HL-60 (cell line): ENCODE data around the gene LRRC4C.

Experiments
- DNase-seq, 2 experiments: peaks; one replicate each; pipeline ENCODE4 v3.0.0-alpha.2; 2010 to 2020; ENCODE audit warnings: low read depth in 1 of 2, low spot score in 1 of 2
- H3K27ac ChIP-seq: fragments of 250-450 bp; sonication (Bioruptor Pico); replicated peaks from 2 replicates; pipeline ENCODE4 v1.5.1; 2020; ENCODE audit warnings: mild to moderate bottlenecking, moderate library complexity
- H3K27me3 ChIP-seq: fragments of 250-450 bp; sonication (Bioruptor Pico); 2 replicates; pipeline ENCODE4 v1.5.1; 2021; ENCODE audit warnings: mild to moderate bottlenecking, moderate library complexity; ENCODE audit not compliant: insufficient read depth, poor library complexity, severe bottlenecking
- H3K4me3 ChIP-seq: replicated peaks from 2 replicates; pipeline ENCODE4 v1.5.1; 2011; ENCODE audit warnings: mild to moderate bottlenecking, control low read depth, low read length; ENCODE audit not compliant: insufficient read depth
- CTCF ChIP-seq: IDR thresholded peaks from one replicate; pipeline ENCODE4 v1.5.1; 2011; ENCODE audit warnings: low read length, control low read depth, inconsistent platforms; ENCODE audit not compliant: insufficient read depth
- GABPA ChIP-seq: IDR thresholded peaks from 2 replicates; pipeline ENCODE4 v1.6.1; 2012; ENCODE audit warnings: low read depth
- POLR2AphosphoS5 ChIP-seq: IDR thresholded peaks from 2 replicates; pipeline ENCODE4 v1.6.1; 2012; ENCODE audit warnings: low read depth
- REST ChIP-seq: IDR thresholded peaks from 2 replicates; pipeline ENCODE4 v1.6.1; 2012; ENCODE audit warnings: low read depth; ENCODE audit not compliant: insufficient replicate concordance
- SPI1 ChIP-seq: IDR thresholded peaks from 2 replicates; pipeline ENCODE4 v1.6.1; 2012; ENCODE audit warnings: low read depth, mild to moderate bottlenecking, borderline replicate concordance

The LRRC4C gene

GRCh38 chr11:40099426-40100161 lies 1359.9 kb downstream of the LRRC4C start:
- DNase-seq: no peak
- Histone ChIP-seq H3K27ac (no peak overlapping the region), H3K27me3 (no peaks in the 10 kb centered on the region), H3K4me3 (no peak overlapping the region)
- TF ChIP-seq REST (no peak), POLR2AphosphoS5 (no peak), GABPA (no peak), SPI1 (no peak), CTCF (no peak)

- no peak for DNase-seq
- Histone ChIP-seq H3K27me3 (no peaks in the 10 kb centered on the region), H3K27ac (no peak overlapping the region), H3K4me3 (no peak overlapping the region)
- TF ChIP-seq REST (no peak), CTCF (no peak), GABPA (no peak), SPI1 (no peak), POLR2AphosphoS5 (no peak)
Observed at GRCh38 chr11:40095446-40095845, 1364.0 kb downstream of the LRRC4C start.

GRCh38 chr11:40094954-40095353 lies 1364.5 kb downstream of the LRRC4C start:
- TF ChIP-seq SPI1 (no peak), GABPA (no peak), CTCF (no peak), POLR2AphosphoS5 (no peak), REST (no peak)
- H3K4me3 ChIP-seq: no peak overlapping the region
- H3K27ac ChIP-seq: no peak overlapping the region
- DNase-seq: no peak
- no peaks in the 10 kb centered on the region for H3K27me3 ChIP-seq
